Renal cortex interstitium (tissue), 11 donors: ENCODE data around the gene FKBP8. TPM values are rescaled to one million over a fixed set of nuclear protein-coding genes. Genes with fewer than 3 reads are reported as not detected.
"Not testable (repeated sequence)": the region's sequence is repeated elsewhere in the genome, so short reads cannot be mapped to it uniquely, and the experiment has no call there.

Source experiments
- DNase-seq, 11 donors: peaks; one replicate each; pipeline ENCODE4 v3.0.0-alpha.2; 2013; ENCODE audit warnings: low read depth in 9 of 11, low spot score in 4 of 11; ENCODE audit errors: extremely low read depth in 1 of 11
- polyA plus RNA-seq, 3 donors: library from polyadenylated mRNA; unstranded; fragments of 120-200 nt; gene quantifications; one replicate each; pipeline ENCODE4 v1.2.1, GENCODE V29; 2013; ENCODE audit not compliant: insufficient read length in 3 of 3

The FKBP8 gene
- polyA plus RNA-seq, 3 donors: 133 to 212 (median 182) TPM

- no peak for DNase-seq
Observed at GRCh38 chr19:18580311-18580710, 36.9 kb upstream of the FKBP8 start.

GRCh38 chr19:18577365-18577914 is 34.1 kb upstream of the FKBP8 start:
- no peak for DNase-seq

GRCh38 chr19:18576383-18576782 is 33.0 kb upstream of the FKBP8 start:
- DNase-seq: no peak

DNA sequence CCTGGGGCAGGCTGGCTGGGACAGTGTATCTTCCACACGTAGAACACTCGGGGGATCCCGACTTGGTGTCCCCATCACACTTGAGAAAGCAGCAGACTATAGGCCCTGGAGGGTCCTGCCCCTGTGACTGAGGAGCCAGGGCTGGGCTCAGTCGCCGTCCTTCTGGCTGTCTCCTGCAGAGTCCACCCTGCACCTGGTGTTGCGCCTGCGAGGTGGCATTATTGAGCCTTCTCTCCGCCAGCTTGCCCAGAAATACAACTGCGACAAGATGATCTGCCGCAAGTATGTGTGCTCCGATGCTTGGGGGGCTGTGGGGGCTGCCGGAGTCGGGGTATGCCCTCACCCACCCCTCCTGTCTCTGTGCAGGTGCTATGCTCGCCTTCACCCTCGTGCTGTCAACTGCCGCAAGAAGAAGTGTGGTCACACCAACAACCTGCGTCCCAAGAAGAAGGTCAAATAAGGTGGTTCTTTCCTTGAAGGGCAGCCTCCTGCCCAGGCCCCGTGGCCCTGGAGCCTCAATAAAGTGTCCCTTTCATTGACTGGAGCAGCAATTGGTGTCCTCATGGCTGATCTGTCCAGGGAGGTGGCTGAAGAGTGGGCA is 31.4 kb upstream of the FKBP8 start:
- DNase-seq: no peak

GRCh38 chr19:18571564-18572344 is 28.4 kb upstream of the FKBP8 start, which contains the start of gene UBA52:
Gene UBA52, plus strand, starts transcription at chr19:18571857. Its CDS starts 1,444 bp downstream, at chr19:18573301.
- peak; percentile 90 to 97 (median 96) for DNase-seq

- no peak for DNase-seq
Observed at GRCh38 chr19:18568367-18568766, 25.0 kb upstream of the FKBP8 start.

DNA sequence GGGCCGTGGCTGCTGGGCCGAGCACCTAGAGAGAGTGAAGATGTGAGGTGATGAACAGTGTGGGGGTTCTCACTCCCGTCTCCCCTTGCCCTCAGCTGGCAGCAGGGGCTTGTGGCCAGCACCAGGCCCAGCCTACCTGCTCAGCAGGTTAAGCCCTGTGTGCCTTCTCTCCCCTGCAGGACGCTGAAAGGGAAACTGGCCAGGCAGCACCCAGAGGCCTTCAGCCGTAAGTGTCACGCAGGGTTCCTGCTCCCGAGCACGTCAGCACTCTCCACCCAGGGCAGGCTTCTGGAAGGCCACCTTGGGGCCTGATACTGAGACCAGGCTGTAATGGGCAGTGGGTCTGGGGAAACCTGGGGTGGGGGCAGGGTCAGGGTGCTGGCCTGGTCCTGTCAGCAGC is 23.6 kb upstream of the FKBP8 start:
- no peak for DNase-seq

- DNase-seq: no peak
Observed at GRCh38 chr19:18562086-18562485, 18.7 kb upstream of the FKBP8 start.

DNA sequence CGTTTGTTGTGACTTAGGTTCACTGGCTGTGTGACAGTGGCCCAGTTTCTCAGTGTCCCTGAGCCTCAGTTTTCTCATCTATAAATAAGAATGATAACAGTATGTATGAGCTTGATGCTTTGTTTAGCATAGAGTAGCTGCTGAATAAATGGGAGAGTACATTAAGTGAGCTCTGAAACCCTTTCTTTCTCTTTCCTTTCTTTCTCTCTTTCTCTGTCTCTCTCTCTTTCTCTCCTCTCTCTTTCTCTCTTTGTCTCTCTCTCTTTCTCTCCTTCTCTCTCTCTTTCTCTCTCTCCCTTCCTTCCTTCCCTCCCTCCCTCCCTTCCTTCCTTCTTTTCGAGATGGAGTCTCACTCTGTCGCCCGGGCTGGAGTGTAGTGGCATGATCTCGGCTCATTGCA is 16.3 kb upstream of the FKBP8 start:
- DNase-seq: no peak

GRCh38 chr19:18558604-18559003 is 15.2 kb upstream of the FKBP8 start:
- no peak for DNase-seq

DNA sequence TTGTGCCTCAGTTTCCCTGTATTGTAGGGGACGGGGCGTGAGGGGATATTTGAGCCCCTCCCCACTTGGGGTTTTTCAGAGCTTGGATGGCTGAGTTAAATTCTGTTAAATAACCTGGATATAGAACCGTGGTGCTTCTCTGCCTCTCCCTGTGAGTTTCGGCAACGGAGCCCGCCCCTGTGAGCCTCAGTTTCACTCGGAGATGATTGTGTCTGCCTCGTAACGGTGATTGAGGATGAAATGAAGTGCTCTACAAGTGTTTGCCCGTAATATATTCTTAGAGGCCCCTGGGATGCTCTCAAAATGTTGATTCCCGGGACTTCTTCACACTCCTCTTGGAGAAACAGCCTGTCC is 14.8 kb upstream of the FKBP8 start:
- peak in 1 of 11 donors; percentile 3 for DNase-seq

DNA sequence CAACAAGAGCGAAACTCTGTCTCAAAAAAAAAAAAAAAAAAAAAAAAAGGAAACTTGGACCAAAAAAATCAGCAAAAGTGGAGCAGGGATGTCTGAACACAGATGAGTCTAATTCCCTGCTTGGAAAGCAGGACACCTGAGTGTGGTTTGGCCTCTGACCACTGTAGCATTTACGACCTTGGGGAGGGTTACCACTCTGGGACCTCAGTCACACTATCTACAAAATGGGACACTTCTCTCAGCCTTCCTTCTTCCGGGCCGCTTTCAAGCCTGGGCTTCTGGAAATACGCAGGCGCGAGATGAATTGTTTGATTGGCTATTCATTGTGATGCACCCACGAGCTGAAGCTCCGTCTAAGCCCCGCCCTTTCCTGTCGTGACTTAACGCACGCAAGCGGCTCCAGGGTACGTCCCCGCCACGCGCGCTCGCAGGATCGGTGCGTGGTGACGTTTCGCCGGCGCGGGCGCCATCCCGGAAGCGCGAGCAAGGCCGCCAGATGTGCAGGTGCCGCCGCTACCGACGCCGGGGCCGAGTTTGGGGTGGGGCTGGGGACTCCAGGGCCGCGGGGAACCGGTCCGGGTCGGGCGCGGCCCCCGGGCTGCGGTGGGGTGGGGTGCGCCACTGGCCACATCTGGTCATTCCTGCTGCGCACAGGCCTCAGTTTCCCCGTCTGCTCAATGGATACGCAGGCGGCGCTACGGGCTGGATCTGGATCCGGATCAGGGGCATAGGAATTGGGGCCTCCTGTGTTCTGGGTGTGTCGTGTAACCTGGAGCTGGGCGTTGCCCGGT is 14.2 kb upstream of the FKBP8 start, which contains the start of gene KXD1:
Gene KXD1 (plus strand): TSS at position 460 of the 791 bp plus-strand sequence. CDS start 4,187 bp downstream, outside the sequence.
- DNase-seq: peak; percentile 89 to 97 (median 93)

- DNase-seq: no peak
Observed at GRCh38 chr19:18551631-18552030, 8.3 kb upstream of the FKBP8 start.

GRCh38 chr19:18543814-18544475 is 572 bp upstream of the FKBP8 start:
- peak in 1 of 11 donors; percentile 9 for DNase-seq

GRCh38 chr19:18541992-18542940 is 1.1 kb downstream of the FKBP8 start:
- DNase-seq: peak in 1 of 11 donors; percentile 4

DNA sequence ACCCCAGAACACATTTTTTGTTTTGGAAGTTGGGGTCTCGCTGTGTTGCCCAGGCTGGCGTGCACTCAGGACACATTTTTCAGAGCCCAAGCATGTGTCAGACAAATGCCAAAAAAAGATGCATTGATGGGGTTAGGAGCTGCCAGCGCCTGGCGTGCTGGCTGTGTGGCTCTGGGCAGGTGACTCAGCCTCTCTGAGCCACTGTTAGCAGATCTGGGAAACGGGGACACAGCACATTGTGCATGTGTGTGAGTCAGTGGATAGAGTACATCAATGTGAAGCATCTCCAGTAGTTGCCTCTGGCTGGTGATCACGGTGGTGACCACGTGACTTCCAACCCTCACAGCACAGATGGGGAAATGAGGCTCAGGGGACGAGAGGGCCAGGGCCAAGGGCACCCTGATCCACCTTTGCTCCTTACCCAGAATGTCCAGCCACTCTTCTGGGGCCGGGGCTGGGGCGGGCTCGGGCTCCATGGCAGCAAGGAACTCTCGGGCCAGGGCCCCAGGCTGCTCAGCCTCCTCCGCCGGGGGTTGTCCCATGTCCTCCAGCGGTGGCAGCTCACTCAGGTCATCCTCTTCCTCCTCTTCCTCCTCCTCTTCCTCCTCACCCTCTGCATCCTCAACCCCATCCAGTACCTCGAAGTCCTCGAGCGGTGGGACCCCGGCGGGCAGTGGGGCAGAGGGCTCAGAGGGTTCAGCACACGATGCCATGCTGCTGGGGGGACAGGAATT is 1.9 kb downstream of the FKBP8 start:
- DNase-seq: no peak

DNA sequence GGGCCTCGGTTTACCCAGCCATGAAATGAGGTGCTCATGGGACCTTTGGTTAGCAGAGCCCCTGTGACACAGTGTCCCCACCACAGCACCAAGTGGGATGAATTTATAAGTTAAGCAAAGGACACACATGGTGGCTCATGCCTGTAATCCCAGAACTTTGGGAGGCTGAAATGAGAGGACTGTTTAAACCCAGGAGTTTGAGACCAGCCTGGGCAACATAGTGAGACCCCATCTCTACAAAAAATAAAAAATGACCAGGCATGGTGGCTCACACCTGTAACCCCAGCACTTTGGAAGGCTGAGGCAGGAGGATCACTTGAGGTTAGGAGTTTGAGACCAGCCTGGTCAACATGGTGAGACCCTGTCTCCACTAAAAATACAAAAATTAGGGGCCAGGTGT is 3.2 kb downstream of the FKBP8 start:
- DNase-seq: not testable (repeated sequence)
